GM19099 (cell line): ENCODE results near the gene CBR1.

Source experiments
- POLR2A ChIP-seq: IDR thresholded peaks from 3 replicates; pipeline ENCODE4 v1.6.1; 2011; ENCODE audit warnings: low read depth; ENCODE audit not compliant: insufficient read length; ENCODE audit errors: extremely low read depth

The CBR1 gene

GRCh38 chr21:36113647-36114428 is 44.0 kb downstream of the CBR1 start:
- TF ChIP-seq POLR2A, result no peak

GRCh38 chr21:36115138-36115730 is 45.4 kb downstream of the CBR1 start:
- TF ChIP-seq POLR2A, result no peak

- no peak for TF ChIP-seq POLR2A
Observed at GRCh38 chr21:36117286-36117741, 47.5 kb downstream of the CBR1 start.

- TF ChIP-seq POLR2A, result no peak
Observed at GRCh38 chr21:36120304-36120888, 50.6 kb downstream of the CBR1 start.
